ENCODE data around the gene VWCE.

The VWCE gene, protein sequence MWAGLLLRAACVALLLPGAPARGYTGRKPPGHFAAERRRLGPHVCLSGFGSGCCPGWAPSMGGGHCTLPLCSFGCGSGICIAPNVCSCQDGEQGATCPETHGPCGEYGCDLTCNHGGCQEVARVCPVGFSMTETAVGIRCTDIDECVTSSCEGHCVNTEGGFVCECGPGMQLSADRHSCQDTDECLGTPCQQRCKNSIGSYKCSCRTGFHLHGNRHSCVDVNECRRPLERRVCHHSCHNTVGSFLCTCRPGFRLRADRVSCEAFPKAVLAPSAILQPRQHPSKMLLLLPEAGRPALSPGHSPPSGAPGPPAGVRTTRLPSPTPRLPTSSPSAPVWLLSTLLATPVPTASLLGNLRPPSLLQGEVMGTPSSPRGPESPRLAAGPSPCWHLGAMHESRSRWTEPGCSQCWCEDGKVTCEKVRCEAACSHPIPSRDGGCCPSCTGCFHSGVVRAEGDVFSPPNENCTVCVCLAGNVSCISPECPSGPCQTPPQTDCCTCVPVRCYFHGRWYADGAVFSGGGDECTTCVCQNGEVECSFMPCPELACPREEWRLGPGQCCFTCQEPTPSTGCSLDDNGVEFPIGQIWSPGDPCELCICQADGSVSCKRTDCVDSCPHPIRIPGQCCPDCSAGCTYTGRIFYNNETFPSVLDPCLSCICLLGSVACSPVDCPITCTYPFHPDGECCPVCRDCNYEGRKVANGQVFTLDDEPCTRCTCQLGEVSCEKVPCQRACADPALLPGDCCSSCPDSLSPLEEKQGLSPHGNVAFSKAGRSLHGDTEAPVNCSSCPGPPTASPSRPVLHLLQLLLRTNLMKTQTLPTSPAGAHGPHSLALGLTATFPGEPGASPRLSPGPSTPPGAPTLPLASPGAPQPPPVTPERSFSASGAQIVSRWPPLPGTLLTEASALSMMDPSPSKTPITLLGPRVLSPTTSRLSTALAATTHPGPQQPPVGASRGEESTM

DNA sequence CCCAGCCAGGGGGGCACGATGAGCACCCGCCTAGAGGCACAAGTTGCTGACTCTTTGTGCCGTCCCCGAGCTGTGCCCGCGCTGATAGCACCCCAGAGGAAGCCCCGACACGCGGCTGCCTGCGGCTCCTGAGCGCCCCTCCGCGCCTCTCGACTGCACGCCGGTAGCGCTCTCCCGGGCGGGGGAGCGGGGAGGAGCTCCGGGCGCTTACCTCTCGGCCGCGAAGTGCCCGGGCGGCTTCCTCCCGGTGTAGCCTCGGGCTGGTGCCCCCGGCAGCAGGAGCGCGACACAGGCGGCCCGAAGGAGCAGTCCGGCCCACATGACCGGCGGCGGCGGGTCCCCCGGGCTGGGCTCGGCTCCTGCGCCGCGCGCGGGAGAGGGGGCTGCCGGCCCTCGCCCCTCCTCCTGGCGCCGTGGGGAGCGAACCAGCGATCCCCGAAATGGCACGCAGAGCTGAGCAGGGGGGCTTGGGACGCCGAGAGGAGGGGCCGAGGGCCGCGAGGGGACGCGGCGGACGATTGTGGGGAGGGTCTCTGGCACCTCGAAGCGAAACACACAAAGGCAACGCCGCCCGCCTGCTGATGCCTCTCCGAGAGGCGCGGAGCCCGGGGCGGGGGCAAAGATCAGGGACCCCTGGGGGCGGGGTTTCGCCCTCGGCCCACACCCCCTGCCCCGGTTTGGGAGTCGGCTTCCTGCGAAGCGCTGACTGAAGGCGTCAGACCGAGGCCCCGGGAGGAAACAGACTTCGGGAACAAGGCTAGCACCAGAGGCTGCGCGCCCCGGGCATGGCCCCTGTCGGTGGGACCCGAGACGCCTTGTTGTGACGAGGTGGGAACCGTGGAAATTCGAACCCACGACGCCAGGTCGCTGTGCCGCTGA lies at the start of gene VWCE:
Gene VWCE, minus strand, starts transcription at position 600 of the 879 bp plus-strand sequence. Its CDS starts 279 bp downstream, at position 321.
- DNase-seq (ENCODE audit: low spot score): peak; percentile 69

DNA sequence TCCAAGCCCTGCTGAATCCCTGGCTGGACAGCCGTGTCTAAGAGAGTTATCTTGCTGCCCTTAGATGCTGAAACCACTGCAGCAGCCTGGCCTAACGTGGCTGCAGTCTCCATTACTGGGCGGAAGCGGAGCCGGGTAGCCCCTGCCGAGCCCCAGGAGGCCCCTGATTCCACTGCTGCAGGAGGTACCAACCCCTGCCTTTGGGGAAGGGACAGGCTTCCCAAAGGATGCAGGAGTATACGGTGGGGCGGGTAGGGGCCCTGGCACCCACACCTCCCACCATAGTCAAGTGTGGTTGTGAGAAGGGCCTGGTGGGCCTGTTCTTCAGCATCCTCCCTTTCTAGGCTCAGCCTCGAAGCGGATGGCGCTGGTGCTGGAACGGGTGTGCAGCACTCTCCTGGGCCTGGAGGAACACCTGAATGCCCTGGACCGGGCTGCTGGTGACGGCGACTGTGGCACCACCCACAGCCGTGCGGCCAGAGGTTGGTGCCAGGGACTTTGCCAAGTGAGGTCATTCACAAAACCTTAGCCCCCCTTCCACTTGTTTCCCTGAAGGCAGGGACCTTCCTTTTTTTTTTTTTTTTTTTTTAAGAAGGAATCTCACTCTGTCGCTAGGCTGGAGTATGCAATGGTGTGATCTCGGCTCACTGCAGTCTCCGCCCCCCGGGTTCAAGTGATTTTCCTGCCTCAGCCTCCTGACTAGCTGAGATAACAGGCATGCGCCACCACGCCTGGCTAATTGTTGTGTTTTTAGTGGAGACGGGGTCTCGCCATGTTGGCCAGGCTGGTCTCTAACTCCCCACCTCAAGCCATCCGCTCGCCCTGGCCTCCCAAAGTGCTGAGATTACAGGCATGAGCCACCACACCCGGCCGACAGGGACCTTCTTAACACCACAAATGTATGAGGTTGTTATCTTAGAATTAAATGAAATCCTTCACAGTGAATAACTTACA lies 49.0 kb upstream of the VWCE start:
- no peak for DNase-seq (ENCODE audit: low spot score)

DNA sequence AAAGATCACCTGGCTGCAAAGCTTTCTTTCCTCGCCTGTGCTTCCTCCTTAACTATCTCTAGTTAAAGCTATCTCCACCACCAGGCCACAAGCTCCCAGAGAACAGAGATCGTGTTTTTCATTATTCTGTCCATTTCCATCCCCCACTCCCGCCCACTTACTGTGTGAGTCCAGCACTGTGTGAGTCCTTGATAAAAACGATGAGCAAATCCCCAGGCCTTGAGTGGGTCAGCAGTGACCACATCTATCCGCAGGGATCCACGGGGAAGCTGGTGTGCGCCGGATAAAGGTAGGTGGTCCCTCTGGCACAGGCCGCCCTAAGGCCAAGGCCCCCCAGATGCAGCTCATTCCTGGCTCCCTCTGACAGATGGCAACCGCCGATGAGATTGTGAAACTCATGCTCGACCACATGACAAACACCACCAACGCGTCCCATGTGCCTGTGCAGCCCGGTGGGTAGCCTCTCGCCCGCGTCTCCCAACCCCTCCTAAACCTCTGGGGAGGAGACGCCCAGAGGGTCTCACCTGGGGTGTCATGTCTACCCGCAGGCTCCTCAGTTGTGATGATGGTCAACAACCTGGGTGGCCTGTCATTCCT lies 47.2 kb upstream of the VWCE start:
- DNase-seq (ENCODE audit: low spot score): no peak

DNA sequence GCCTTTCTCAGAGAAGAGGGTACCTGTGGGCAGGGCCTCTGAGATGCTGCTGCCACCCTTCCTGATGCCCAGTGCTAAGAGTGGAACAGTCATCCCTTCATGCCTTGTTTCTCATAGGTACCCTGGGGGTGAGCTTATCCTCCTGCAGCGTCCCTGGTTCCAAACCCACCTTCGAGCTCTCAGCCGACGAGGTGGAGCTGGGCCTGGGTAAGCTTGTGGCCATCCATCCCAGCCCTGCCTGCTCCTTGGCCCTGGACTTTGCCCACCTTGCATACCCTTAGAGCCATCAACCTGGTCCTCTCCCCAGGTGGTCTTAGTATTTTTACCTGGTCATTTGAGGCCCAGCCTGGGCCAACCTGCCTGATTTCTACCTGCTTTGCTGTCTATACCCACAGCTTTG lies 46.6 kb upstream of the VWCE start:
- DNase-seq (ENCODE audit: low spot score): no peak

DNA sequence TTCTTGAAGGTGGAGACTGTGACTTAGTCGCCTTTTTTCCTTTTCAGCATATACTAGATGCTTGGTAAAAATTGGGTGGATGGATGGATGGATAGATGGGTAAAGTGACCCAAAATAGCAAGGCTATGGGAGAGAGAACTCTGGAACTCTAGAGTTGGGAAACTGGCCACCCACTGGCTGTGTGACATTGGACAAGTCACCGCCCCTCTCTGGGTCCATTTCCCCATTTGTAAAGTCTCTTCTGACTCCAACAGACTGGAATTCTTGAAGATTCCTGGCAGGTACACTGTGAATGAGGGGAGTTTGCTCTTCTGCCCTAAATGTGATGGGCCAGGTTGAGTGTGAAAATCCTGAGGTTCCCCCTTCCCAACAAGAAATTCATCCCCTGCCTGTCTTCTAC lies 45.9 kb upstream of the VWCE start:
- DNase-seq (ENCODE audit: low spot score): no peak

DNA sequence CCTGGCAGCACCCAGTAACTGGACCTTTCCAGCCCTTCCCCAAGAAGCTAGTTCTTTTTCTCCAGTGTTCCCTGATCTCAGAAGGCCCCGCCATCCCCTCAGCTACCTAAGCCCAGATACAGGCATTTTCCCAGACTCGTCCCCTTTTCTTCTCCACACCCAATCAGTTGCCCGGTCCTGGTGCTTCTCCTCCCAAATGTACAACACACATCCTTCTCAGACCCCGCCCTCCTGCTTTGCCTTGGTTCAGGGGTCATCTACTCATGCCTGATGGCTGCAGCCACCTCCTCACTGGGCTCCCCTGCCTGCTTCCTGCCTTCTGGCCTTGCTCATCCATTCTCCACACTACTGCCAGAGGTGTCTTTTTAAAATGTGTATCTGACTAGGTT lies 44.4 kb upstream of the VWCE start:
- DNase-seq (ENCODE audit: low spot score): no peak

DNA sequence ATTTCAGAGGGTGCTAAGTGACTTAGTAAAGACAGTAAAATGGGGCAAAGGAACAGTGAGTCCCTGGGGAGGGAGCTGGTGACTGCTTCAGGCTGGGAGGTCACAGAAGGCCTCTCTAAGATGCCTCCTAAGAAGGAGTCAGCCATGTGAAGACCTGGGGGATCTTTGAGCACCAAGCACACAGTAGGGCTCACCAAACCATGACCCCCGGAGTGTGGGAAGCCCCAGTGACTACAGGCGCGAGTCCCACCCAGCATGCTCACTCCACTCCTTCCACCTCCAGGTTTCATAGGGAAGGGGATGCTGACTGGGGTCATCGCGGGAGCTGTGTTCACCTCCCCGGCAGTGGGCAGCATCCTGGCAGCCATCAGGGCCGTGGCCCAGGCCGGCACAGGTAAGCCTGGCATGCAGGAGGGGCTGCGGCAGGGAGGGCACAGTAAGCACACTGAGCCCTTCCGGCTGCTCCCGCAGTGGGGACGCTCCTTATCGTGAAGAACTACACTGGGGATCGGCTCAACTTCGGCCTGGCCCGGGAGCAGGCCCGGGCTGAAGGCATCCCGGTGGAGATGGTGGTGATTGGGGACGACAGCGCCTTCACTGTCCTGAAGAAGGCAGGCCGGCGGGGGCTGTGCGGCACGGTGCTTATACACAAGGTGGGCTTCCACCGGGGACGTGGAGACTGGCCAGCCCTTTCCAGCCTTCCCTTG lies 43.8 kb upstream of the VWCE start:
- no peak for DNase-seq (ENCODE audit: low spot score)

DNA sequence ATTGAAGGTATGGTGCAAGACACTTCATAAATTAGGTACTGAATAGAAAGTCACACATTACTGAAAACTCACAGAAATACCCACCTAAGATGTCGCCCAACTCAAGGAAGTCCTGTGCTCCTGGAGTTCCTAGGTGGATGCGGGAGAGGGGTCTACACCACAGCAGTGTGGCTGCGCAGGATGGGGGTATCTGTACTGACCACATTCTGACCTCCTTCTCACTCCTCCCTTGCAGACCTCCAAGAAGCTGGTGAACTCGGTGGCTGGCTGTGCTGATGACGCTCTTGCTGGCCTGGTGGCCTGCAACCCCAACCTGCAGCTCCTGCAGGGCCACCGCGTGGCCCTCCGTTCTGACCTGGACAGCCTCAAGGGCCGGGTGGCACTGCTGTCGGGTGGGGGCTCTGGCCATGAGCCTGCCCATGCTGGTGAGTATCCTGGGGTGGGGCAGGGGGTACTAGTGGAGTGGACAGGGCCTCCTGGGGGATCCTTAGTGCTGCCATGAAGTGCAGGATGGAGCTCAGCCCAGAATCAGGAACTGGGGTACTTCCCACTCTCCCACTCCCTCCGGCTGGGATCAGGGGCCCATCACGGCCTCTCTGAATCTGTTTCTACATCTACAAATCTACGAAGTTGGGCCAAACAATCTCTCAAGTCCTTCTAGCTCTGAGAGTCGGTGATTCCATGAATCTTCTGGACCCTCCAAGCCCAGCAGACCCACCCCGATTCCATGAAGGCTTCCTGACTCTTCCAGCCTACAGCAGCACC lies 42.8 kb upstream of the VWCE start:
- no peak for DNase-seq (ENCODE audit: low spot score)

DNA sequence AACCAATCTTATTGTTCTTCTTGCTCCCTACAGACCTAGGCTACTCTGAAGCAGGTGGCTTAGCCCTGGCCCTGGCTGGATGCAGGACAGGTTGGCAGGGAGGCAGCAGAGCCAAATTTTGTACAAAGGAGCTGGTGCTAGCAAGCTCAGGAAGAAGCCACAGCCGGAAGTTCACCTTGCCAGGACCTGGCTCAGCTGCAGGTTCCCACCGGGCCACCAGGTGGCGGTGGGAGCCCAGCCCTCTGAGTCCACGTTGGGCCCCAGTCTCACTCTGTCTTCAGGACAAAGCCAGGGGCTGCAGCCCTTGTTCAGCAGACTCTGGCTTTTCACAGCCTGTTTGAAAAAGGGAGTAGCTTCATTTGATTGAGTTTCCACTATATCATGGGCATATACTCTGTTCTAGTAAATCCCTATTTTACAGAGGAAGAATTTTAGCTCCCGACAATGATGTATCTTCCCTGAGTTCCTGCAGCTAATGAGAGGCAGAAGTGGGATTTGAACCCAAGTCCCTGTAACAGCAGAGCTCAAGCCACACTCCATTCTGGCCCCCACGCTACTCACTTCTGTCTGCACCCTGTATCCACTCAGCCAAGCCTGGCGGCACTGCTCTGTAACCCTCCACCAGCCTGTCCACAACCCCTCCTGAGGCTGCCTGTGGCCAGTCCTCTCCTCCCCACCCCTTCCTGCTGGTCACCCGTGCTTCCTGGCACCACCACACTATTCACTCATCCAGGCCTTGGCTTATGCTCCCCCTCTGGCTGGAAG lies 41.2 kb upstream of the VWCE start:
- DNase-seq (ENCODE audit: low spot score): peak; percentile 76

DNA sequence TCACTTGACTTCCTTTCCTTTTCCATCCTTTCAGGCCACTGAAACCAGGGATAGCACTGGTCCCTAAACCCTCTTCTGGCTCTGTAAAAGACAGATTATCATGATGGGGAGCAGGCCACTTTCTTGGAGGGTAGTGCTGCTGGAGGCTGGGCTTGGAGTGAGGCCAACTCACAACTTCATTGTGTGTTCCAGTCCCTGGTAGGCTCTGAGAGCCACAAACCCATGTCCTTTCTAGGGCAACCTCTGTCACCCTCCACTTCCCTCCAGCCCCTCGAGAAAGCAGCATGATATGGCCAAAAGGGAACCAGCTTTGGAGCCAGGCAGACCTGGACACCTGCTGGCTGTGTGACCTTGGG lies 40.2 kb upstream of the VWCE start:
- DNase-seq (ENCODE audit: low spot score): no peak

DNA sequence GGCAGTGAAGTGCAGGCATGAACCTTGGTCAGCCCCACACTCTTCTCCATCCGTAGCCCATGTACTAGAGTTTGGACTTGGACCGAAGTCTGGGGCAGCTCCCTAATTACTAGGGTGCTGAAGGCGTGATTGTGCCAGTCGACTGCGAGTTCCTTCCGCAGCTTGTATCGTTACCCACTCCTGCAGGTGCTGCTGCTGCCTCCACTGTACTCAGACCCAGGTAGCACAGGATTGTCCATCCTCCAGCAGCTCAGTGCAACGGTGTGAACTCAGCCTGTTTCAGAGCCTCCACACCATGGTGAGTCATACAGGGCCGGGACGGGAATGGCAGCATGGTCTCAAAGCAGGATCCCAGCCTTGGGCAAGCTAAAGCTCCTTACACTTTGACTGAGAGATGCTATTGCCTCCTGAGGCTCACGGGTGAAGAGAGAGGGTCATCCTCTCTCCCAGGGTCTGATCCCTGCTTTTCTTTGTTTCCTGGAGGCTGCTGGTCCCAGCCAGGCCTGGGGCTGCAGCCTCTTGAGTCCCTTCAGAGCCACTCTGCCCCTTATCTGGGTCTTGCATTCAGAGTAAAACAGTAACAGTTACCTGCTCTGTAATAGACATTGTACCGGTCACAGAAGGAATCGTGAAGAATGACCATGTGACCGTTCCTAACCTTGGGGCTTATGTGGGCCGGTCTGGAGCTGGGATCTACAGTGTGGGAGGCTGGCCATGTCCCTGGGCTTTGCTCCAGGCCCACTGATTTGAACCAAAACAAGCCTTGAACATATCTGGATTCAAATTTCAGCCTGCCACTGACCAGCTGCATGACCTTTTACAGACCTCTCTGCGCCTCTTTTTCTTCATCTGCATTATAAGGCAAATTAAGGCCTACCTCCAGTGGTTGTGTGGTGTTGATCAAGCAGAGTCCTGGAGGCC lies 39.6 kb upstream of the VWCE start:
- no peak for DNase-seq (ENCODE audit: low spot score)

DNA sequence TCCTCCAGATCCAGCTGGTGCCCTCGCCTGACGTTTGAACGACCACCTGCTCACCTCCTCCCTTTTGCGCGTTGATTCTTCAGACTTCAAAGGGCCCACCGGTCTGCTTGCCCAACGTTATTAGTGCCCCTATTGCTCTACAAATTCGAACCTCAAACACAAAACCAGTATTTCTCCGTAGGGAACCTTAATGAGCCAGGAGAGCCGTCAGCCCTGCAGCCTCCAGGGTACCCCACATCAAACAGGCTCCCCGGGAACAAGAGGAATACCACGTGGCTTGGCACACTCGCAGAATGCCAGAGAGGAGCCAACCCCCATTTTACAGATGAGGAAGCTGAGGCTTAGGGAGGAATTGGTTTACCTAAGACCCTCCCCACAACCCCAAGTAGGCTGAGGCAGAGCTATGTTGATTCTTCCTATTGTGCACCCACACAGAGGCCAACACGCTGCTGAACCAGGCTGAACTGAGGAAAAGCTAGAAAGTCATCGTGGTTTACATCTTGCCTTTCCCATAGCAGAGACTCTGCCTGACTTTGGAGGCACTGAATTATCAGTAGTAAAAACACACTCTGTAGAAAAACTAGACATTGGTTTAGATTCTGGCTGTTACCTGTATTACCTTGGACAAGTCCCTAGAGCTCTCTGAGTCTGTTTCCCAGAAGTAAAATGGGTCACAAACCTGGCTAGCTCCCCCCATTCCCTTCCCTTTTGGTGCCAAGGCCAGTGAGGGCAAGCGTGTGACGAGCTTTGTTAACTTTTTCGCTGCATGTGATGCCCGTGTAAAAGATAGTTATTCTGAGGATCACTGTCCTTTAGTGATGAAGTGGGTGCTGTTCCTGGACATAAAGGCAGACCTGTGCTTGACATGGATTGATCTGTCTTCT lies 38.7 kb upstream of the VWCE start:
- DNase-seq (ENCODE audit: low spot score): no peak

DNA sequence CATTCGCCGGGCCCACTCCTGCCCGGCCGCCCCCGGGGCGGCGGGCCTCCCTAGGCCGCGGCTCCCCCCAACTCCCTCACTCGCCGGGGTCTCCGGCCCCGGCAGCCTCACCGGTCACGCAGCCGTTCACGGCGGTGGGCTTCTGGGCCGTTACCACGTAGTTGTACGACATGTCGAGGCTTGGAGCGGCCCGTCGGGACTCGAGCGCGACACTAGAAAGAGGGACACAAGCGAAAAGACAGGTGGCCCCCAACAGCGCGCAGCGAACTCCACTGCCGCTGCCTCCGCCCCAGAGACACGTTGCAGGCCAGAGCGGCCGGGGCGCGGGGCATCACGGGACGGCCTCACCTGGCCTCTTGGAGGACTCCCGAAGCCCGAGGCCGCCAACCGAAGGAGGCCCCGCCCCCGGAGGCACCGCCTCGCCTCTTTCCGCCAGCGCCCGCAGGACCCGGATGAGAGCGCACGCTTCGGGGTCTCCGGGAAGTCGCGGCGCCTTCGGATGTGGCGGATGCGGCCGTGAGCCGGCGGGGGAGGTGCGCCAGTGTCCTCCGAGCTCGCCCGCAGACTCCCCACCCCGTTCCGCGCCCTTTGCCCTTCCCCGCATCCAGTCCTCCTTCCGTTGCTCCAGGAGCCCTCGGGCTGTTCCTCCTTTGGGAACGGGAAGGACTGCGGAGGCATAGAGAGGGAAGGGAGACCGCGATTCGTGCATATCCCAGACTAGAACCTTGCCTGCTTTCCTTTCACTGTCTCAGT lies 37.9 kb upstream of the VWCE start, which contains the start of the genes DDB1 and TKFC:
Gene DDB1, minus strand, starts transcription at position 309 of the 753 bp plus-strand sequence. Its CDS starts 137 bp downstream, at position 172.
Gene TKFC, plus strand, starts transcription at position 432 of the 753 bp plus-strand sequence. CDS start 1,501 bp downstream, outside the sequence.
- DNase-seq (ENCODE audit: low spot score): peak; percentile 94

DNA sequence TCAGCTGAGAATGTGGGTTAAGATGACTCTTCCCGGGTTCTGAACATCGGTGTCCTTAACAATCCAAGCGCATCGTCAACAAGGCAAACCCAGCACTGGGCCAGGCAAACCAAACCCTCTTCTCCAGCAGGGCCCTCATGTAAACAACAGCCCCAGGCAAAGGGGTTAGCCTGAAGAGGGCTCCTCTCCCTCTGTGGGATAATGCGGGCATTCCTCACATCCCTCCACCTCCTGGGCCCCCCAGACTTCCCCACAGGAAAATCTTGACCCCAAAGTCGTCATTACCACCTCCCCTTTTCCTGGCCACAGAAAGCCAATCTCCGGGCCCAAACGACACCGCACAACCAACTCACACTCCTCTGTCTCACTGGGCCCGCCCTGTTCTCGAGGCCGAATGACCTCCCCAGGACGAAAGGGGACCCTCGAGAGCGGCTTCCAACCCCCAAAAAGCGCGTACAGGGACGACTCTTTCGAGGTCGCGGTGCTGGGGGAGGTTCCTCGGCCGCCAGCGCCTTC lies 37.2 kb upstream of the VWCE start:
- DNase-seq (ENCODE audit: low spot score): no peak

DNA sequence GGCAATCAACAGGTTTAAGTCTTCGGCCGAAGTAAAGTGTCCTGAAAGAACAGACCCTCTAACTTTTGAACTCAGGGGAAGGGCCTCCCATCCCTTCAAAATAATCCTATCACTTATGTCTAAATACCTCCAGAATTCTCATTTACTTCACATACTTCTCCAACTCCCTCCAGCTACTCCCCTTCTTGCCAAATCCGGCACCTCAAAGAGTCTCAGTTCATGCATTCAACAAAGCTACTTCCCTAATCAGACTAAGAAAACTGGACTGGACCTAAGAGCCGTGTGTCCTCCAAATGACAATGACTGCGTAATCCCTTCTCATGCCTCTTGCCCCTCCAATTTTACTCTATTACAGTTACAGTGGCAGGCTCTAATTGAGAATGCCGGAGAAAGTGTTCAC lies 36.5 kb upstream of the VWCE start:
- no peak for DNase-seq (ENCODE audit: low spot score)

All from Ammon's horn (tissue), 1 donor.